Thyroid gland (tissue), 4 donors: Measurements from ENCODE around the gene PLPP1. TPM values are rescaled to one million over a fixed set of nuclear protein-coding genes. Genes with fewer than 3 reads are reported as not detected.
A peak's percentile ranks its signal among the peaks of the same experiment; 100 is the strongest.

Source experiments
- DNase-seq, 2 donors: peaks; one replicate each; pipeline ENCODE4 v3.0.0-alpha.2; 2019
- H3K27ac ChIP-seq, 3 donors: fragments of 200-600 bp; sonication (generic); 1 replicate in 2 of 3; 2 replicates in 1 of 3; pipeline ENCODE4 v1.5.1; 2016 to 2019; ENCODE audit warnings: mild to moderate bottlenecking in 1 of 3, moderate library complexity in 1 of 3
- H3K27me3 ChIP-seq: fragments of 200-600 bp; sonication (generic); one replicate; pipeline ENCODE4 v1.5.1; 2019
- H3K36me3 ChIP-seq, 2 donors: fragments of 200-600 bp; sonication (generic); one replicate each; pipeline ENCODE4 v1.5.1; 2016 to 2019
- H3K4me1 ChIP-seq, 2 donors: fragments of 200-600 bp; sonication (generic); one replicate each; pipeline ENCODE4 v1.5.1; 2017 to 2019
- H3K4me3 ChIP-seq, 3 donors: fragments of 200-600 bp; sonication (generic); replicated peaks in 1 of 3; 1 replicate in 2 of 3; 2 replicates in 1 of 3; pipeline ENCODE4 v1.5.1; 2016; ENCODE audit warnings: mild to moderate bottlenecking in 1 of 3
- H3K9me3 ChIP-seq: fragments of 200-600 bp; sonication (generic); one replicate; pipeline ENCODE4 v1.5.1; 2017
- POLR2A ChIP-seq, 2 donors: fragments of 450-650 bp; IDR thresholded peaks; one replicate each; pipeline ENCODE4 v1.6.1; 2017; ENCODE audit warnings: antibody characterized with exemption in 2 of 2, mild to moderate bottlenecking in 2 of 2, moderate library complexity in 1 of 2
- WGBS, 2 donors: methylation state at CpG; one replicate each; pipeline ENCODE4 v1.1.5; 2017; 5-methylcytosine and 5-hydroxymethylcytosine counted together
- intact Hi-C: fragments of 100-400 bp; cut with DNase I; formaldehyde crosslinking; loops from one replicate; pipeline ENCODE4 v1.15.1; 2023
- total RNA-seq, 4 donors: library from RNA; depleted of rRNA; stranded (reverse); fragments of >200 nt; gene quantifications; one replicate each; pipeline ENCODE4 v1.2.3, GENCODE V29; 2016
- TF ChIP-seq, protein P1 (sequence below), 6 experiments: fragments of 200-600 bp in 3 of 6; fragments of 450-650 bp in 3 of 6; sonication (generic) in 3 of 6; IDR thresholded peaks; one replicate each; pipeline ENCODE4 v1.5.1; 2016 to 2019; ENCODE audit warnings: antibody characterized with exemption in 6 of 6, mild to moderate bottlenecking in 2 of 6, inconsistent platforms in 1 of 6, moderate library complexity in 1 of 6

Gene PLPP1
- total RNA-seq, 4 donors from 2014 or later: 172 to 284 (median 248) TPM

DNA sequence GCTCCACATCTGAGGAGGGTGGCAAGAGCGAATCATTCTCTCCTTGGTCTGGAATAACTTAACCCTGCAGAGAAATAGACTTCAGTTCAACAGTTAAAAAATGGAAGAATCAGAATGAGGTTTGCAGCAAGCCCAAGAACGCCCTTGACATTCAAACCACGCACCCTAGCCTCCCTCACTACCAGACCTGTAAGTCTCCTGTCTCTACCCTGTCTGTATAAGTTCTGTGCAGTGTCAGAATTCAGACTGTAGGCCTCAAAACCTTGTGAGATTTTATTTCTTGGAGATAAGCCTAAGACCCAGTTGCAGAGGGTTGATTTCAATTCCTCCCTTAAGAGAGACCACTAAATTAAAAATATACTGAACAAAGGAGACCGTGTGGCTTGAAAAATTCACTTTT is 35.8 kb upstream of the PLPP1 start:
- Histone ChIP-seq H3K36me3 (no peaks in the 10 kb centered on the region), H3K9me3 (no peaks in the 10 kb centered on the region), H3K4me1 (peaks cover 0 to 21% of the 10 kb centered on the region in 2 donors), H3K27me3 (no peaks in the 10 kb centered on the region), H3K27ac (peak overlapping the region in 2 of 3 donors; percentile 56 to 75), H3K4me3 (no peak overlapping the region)
- intact Hi-C loops: no loop called here
- TF ChIP-seq, protein P1, sequence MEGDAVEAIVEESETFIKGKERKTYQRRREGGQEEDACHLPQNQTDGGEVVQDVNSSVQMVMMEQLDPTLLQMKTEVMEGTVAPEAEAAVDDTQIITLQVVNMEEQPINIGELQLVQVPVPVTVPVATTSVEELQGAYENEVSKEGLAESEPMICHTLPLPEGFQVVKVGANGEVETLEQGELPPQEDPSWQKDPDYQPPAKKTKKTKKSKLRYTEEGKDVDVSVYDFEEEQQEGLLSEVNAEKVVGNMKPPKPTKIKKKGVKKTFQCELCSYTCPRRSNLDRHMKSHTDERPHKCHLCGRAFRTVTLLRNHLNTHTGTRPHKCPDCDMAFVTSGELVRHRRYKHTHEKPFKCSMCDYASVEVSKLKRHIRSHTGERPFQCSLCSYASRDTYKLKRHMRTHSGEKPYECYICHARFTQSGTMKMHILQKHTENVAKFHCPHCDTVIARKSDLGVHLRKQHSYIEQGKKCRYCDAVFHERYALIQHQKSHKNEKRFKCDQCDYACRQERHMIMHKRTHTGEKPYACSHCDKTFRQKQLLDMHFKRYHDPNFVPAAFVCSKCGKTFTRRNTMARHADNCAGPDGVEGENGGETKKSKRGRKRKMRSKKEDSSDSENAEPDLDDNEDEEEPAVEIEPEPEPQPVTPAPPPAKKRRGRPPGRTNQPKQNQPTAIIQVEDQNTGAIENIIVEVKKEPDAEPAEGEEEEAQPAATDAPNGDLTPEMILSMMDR (IDR thresholded peaks at IDR 0.05): no peak
- TF ChIP-seq POLR2A (IDR thresholded peaks at IDR 0.05): no peak
- DNase-seq: no peak
- 91 to 97% methylated on average over 4 of the region's 4 CpGs for WGBS, 2 donors

DNA sequence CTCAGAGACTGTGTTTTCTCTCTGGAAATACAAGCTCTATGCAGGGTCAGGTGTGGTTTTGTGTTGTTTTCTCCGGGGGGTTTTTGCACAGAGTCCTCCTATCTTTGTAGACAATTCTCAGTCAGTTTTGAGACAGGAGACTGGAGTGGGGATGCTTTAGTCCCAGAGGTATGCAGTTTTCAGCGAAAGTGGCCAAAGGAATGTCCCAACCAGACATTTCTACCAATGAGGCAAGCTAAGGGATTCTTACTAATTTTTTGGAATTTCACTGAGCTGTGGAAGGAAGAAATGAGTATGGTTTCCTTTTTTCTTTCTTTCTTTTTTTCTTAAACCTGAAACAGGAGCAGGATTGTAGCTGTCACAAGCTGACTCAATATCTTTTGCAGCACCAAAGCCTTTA is 35.3 kb upstream of the PLPP1 start:
- H3K27me3 ChIP-seq: no peaks in the 10 kb centered on the region
- no peak overlapping the region for H3K4me3 ChIP-seq
- peak overlapping the region; percentile 11 to 75 (median 56) for H3K27ac ChIP-seq
- 44 to 48% methylated on average over 2 of the region's 2 CpGs for whole genome bisulfite sequencing, 2 donors
- TF ChIP-seq POLR2A (IDR thresholded peaks at IDR 0.05): no peak
- TF ChIP-seq, protein P1 (IDR thresholded peaks at IDR 0.05): no peak
- no peaks in the 10 kb centered on the region for H3K36me3 ChIP-seq
- H3K9me3 ChIP-seq: no peaks in the 10 kb centered on the region
- intact Hi-C loops: no loop called here
- no peak for DNase-seq
- peaks cover 0 to 21% of the 10 kb centered on the region in 2 donors for H3K4me1 ChIP-seq

DNA sequence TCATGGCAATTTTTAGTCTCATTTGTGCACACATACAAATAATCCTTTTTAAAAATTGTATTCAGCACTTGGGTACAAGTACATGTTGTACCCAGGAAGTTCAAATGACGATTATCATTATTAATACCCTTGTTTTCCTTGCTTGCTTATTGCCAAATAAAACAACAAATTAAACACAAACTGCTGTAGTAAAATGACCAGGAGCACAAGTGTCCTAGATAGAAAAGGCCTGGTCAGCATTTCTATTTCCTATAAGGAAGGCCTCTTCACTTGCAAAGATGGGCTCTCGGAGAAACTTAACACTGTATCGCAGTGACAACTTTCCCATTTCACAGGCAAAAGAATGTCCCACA is 34.7 kb upstream of the PLPP1 start:
- intact Hi-C loops: no loop called here
- Histone ChIP-seq H3K27me3 (no peaks in the 10 kb centered on the region), H3K9me3 (no peaks in the 10 kb centered on the region), H3K27ac (peak overlapping the region; percentile 11 to 75 (median 56)), H3K4me3 (no peak overlapping the region), H3K36me3 (no peaks in the 10 kb centered on the region), H3K4me1 (peaks cover 0 to 21% of the 10 kb centered on the region in 2 donors)
- no peak for TF ChIP-seq POLR2A (IDR thresholded peaks at IDR 0.05)
- TF ChIP-seq, protein P1 (IDR thresholded peaks at IDR 0.05): no peak
- 78 to 82% methylated on average over 3 of the region's 3 CpGs for WGBS, 2 donors
- no peak for DNase-seq

DNA sequence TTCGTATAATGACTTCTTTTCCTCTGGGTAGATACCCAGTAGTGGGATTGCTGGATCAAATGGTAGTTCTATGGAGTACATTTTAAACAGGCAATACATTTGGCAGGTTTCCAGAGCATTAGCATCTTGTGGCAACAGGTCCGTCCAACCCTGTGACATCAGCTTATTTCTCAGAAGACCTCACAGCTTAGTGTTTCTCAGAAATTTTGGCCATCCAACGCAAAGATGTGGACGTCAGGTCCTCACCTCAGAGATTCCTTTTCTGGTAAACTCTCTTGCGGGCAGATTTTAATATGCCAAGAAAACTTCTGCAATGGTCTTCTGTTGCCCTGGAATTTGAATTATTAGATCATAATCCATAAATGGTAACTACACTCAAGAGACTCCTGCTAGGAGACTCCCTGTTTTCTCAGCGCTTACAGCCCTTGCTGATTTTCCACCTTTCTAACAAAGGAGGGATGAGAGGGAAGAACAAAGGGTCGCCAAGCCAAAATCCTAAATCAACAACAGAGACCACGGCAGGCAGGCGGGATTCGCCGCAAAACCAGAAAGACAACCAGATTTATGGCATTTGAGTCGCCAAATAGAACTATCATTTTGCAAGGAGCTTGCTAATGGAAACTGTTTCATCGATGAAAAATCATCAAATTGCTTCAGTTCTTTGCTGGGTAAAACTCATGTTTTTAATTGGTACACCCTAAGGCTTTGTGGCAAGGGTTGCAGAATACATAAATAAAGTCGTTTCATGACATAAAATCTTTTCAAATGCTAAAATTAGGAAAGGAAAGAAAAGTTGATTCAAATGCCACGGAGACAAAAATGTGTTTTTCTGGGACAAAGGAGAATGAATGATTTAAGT is 34.1 kb upstream of the PLPP1 start:
- no peak for DNase-seq
- H3K36me3 ChIP-seq: no peaks in the 10 kb centered on the region
- intact Hi-C loops: no loop called here
- H3K27ac ChIP-seq: peak overlapping the region; percentile 54 to 75 (median 69)
- 76 to 77% methylated on average over 15 of the region's 15 CpGs for WGBS, 2 donors
- no peak overlapping the region for H3K4me3 ChIP-seq
- no peaks in the 10 kb centered on the region for H3K27me3 ChIP-seq
- no peaks in the 10 kb centered on the region for H3K9me3 ChIP-seq
- H3K4me1 ChIP-seq: peaks cover 0 to 21% of the 10 kb centered on the region in 2 donors
- TF ChIP-seq, protein P1 (IDR thresholded peaks at IDR 0.05): no peak
- TF ChIP-seq POLR2A (IDR thresholded peaks at IDR 0.05): no peak

DNA sequence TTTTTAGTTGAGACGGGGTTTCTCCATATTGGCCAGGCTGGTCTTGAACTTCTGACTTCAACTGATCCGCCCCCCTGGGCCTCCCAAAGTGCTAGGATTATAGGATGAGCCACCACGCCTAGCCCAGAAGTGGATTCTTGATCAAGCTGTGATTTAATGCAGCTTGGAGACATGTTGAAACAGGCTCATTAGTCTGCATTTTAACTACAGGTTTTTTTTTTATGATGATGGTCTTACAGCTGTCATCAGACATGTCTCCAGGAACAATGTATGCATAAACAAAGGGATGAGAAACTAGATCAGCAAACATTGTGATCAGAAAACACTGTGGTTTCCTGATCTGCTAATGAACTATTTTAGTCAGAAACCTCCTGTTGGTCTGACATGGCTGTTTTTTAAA is 30.0 kb upstream of the PLPP1 start:
- TF ChIP-seq POLR2A (IDR thresholded peaks at IDR 0.05): no peak
- TF ChIP-seq, protein P1 (IDR thresholded peaks at IDR 0.05): no peak
- Histone ChIP-seq H3K4me1 (peaks cover 0 to 9% of the 10 kb centered on the region in 2 donors), H3K27me3 (no peaks in the 10 kb centered on the region), H3K36me3 (no peaks in the 10 kb centered on the region), H3K9me3 (no peaks in the 10 kb centered on the region), H3K27ac (no peak overlapping the region), H3K4me3 (no peak overlapping the region)
- WGBS, 2 donors: 94 to 98% methylated on average over 3 of the region's 3 CpGs
- no peak for DNase-seq
- intact Hi-C loops: no loop called here
